T-helper 2 cell treated with Interferon-gamma antibody and Interleukin-4, amounts not matched to agents 100 ng/mL and 5 ng/mL, for 36 hours (primary cell): ENCODE measurements around the gene BCL2L12. TPM values are rescaled to one million over a fixed set of nuclear protein-coding genes. Genes with fewer than 3 reads are reported as not detected.
"Not testable (repeated sequence)": the region's sequence is repeated elsewhere in the genome, so short reads cannot be mapped to it uniquely, and the experiment has no call there.

Experiments used
- intact Hi-C: fragments of 100-400 bp; cut with micrococcal nuclease; formaldehyde crosslinking; loops from one replicate; pipeline ENCODE4 v1.15.1; 2023
- total RNA-seq: library from RNA; stranded (reverse); gene quantifications from 2 replicates; pipeline ENCODE4 v1.2.3, GENCODE V29; 2022

BCL2L12 gene
- total RNA-seq, 1 donor from 2014 or later: 75.7 TPM

- intact Hi-C loops: no loop called here
These were observed 39.3 kb downstream of the BCL2L12 start for GRCh38 chr19:49704888-49705642.

GRCh38 chr19:49705919-49706318 is 40.2 kb downstream of the BCL2L12 start:
- intact Hi-C loops: no loop called here

- intact Hi-C loops: no loop called here
These were observed 44.7 kb downstream of the BCL2L12 start for GRCh38 chr19:49710372-49710951.

GRCh38 chr19:49712397-49712859 is 46.7 kb downstream of the BCL2L12 start:
- intact Hi-C loops: no loop called here

GRCh38 chr19:49713236-49713845 is 47.6 kb downstream of the BCL2L12 start:
- intact Hi-C loops: no loop called here

- intact Hi-C loops: no loop called here
These were observed 50.4 kb downstream of the BCL2L12 start for GRCh38 chr19:49716154-49716553.

DNA sequence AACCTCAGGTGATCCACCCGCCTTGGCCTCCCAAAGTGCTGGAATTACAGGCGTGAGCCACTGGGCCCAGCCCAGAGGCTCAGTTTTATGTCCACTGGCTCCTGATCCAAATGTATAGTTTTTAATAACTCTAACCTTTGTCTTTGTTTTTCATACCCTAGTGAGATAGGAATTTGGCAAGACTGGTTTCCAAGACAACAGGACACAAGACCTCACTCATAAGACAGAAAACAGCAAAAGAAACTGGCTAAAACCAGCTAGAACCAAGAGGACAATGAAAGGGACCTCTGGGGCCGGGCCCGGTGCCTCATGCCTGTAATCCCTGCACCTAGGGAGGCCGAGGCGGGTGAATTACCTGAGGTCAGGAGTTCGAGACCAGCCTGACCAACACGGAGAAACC is 52.8 kb downstream of the BCL2L12 start:
- intact Hi-C loops: no loop called here

GRCh38 chr19:49718991-49719390 is 53.3 kb downstream of the BCL2L12 start:
- intact Hi-C loops: no loop called here

DNA sequence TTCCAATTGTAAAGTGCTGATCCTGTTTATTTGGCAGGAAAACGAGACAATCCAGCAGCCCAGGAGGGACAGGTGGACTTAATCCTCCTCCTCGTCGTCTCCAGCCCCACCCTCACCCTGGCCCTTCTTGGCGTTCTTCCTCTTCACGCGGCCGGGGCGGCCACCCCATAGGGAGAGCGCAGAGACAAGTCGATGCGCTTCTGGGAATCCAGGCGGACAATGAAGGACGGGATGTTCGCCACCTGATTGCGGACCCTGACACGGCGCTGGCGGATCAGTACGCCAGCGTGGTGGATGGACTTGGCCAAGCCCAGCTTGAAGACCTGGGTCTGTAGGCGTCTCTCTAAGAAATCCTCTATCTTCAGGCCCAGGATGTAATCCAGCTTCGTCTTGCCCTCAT is 53.7 kb downstream of the BCL2L12 start:
- intact Hi-C loops: not testable (repeated sequence)

Other genes starting within 250 kb of the BCL2L12 start
- not detected in 2 replicates for gene PTH2, start 242.5 kb upstream of the BCL2L12 start, total RNA-seq
- gene GFY, start 240.5 kb upstream of the BCL2L12 start, total RNA-seq: not detected in 2 replicates
- 0.07 and 0.09 TPM in 2 replicates for gene SLC17A7, start 224.4 kb upstream of the BCL2L12 start, total RNA-seq
- 146 and 150 TPM in 2 replicates for gene PIH1D1, start 214.1 kb upstream of the BCL2L12 start, total RNA-seq
- gene ALDH16A1, start 212.7 kb upstream of the BCL2L12 start, total RNA-seq: 45.5 and 47.5 TPM in 2 replicates
- gene FLT3LG, start 191.7 kb upstream of the BCL2L12 start, total RNA-seq: 271 and 275 TPM in 2 replicates
- gene RPL13A, start 178.3 kb upstream of the BCL2L12 start, total RNA-seq: 2,471 and 2,495 TPM in 2 replicates
- 2,021 and 2,052 TPM in 2 replicates for gene RPS11, start 169.5 kb upstream of the BCL2L12 start, total RNA-seq
- gene FCGRT, start 153.3 kb upstream of the BCL2L12 start, total RNA-seq: 7.4 and 8.5 TPM in 2 replicates
- gene RCN3, start 137.9 kb upstream of the BCL2L12 start, total RNA-seq: 3.0 and 3.9 TPM in 2 replicates
- 172 and 174 TPM in 2 replicates for gene NOSIP, start 85.4 kb upstream of the BCL2L12 start, total RNA-seq
- 0.82 and 1.1 TPM in 2 replicates for gene PRRG2, start 84.6 kb upstream of the BCL2L12 start, total RNA-seq
- 42.0 and 43.3 TPM in 2 replicates for gene PRR12, start 74.8 kb upstream of the BCL2L12 start, total RNA-seq
- 6.8 and 9.3 TPM in 2 replicates for gene RRAS, start 25.8 kb upstream of the BCL2L12 start, total RNA-seq
- gene SCAF1, start 23.7 kb upstream of the BCL2L12 start, total RNA-seq: 61.9 and 65.4 TPM in 2 replicates
- gene IRF3, start 76 bp upstream of the BCL2L12 start, total RNA-seq: 135 and 158 TPM in 2 replicates
- gene PRMT1, start 11.3 kb downstream of the BCL2L12 start, total RNA-seq: 173 and 187 TPM in 2 replicates
- 4.8 and 4.9 TPM in 2 replicates for gene ADM5, start 23.7 kb downstream of the BCL2L12 start, total RNA-seq
- gene CPT1C, start 25.2 kb downstream of the BCL2L12 start, total RNA-seq: 2.4 and 3.8 TPM in 2 replicates
- 2.9 and 3.3 TPM in 2 replicates for gene TSKS, start 97.4 kb downstream of the BCL2L12 start, total RNA-seq
- 70.9 and 73.8 TPM in 2 replicates for gene AP2A1, start 101.1 kb downstream of the BCL2L12 start, total RNA-seq
- gene FUZ, start 147.4 kb downstream of the BCL2L12 start, total RNA-seq: 11.3 and 11.5 TPM in 2 replicates
- gene MED25, start 152.4 kb downstream of the BCL2L12 start, total RNA-seq: 54.1 and 56.1 TPM in 2 replicates
- 90.5 and 96.0 TPM in 2 replicates for gene PTOV1, start 185.2 kb downstream of the BCL2L12 start, total RNA-seq
- 146 and 160 TPM in 2 replicates for gene PNKP, start 201.6 kb downstream of the BCL2L12 start, total RNA-seq
- gene AKT1S1, start 211.4 kb downstream of the BCL2L12 start, total RNA-seq: 15.8 and 18.4 TPM in 2 replicates
- gene TBC1D17, start 211.8 kb downstream of the BCL2L12 start, total RNA-seq: 22.9 and 26.6 TPM in 2 replicates
- gene IL4I1, start 231.0 kb downstream of the BCL2L12 start, total RNA-seq: 1.9 and 2.1 TPM in 2 replicates